SK-N-SH (cell line): ENCODE results near the gene SDCCAG8. TPM values are rescaled to one million over a fixed set of nuclear protein-coding genes. Genes with fewer than 3 reads are reported as not detected.

ENCODE experiments used
- CTCF ChIA-PET: fragments of 300-600, 350-600 bp; formaldehyde crosslinking; extraction: SDS; loops from one replicate; lab custom pipeline; 2021; lab: Yijun Ruan, JAX
- POLR2A ChIA-PET: fragments of 350-600 bp; sonication (Branson Sonifier 250); formaldehyde crosslinking; extraction: SDS; loops from one replicate; lab custom pipeline; 2020; ENCODE audit warnings: antibody characterized with exemption, inconsistent platforms; lab: Yijun Ruan, JAX
- DNase-seq: peaks from one replicate; pipeline ENCODE4 v3.0.0; 2012
- H2AFZ ChIP-seq: fragments of 200-600 bp; sonication (generic); 2 replicates; pipeline ENCODE4 v1.8.1; 2016; ENCODE audit warnings: antibody characterized with exemption, mild to moderate bottlenecking, low read depth
- H3F3A ChIP-seq: fragments of 200-600 bp; sonication (generic); replicated peaks from 2 replicates; pipeline ENCODE3; 2016; ENCODE audit warnings: antibody characterized with exemption, mild to moderate bottlenecking; ENCODE audit not compliant: insufficient read depth
- H3K27ac ChIP-seq, 2 experiments: fragments of 200-500 bp in 1 of 2; fragments of 200-600 bp in 1 of 2; sonication (Bioruptor generic) in 1 of 2; sonication (generic), shearing (Covaris generic) in 1 of 2; 2 replicates each; pipeline versions ENCODE4 v1.5.1 to v1.6.1; 2014 to 2016; ENCODE audit warnings: low read depth in 2 of 2, inconsistent platforms in 1 of 2, low read length in 1 of 2, mild to moderate bottlenecking in 1 of 2, mixed read lengths in 1 of 2
- H3K27me3 ChIP-seq: fragments of 200-600 bp; sonication (generic), shearing (Covaris generic); 2 replicates; pipeline ENCODE4 v1.6.1; 2016; ENCODE audit warnings: mixed run types; ENCODE audit not compliant: insufficient read depth
- H3K36me3 ChIP-seq, 2 experiments: fragments of 200-500 bp in 1 of 2; fragments of 200-600 bp in 1 of 2; sonication (Bioruptor generic) in 1 of 2; sonication (generic) in 1 of 2; replicated peaks in 1 of 2; 2 replicates each; pipeline versions ENCODE3 to v1.5.1; 2014 to 2016; ENCODE audit warnings: low read length in 1 of 2, mild to moderate bottlenecking in 1 of 2; ENCODE audit not compliant: insufficient read depth in 2 of 2, control insufficient read depth in 1 of 2
- H3K4me1 ChIP-seq, 2 experiments: fragments of 200-500 bp in 1 of 2; fragments of 200-600 bp in 1 of 2; sonication (Bioruptor generic) in 1 of 2; sonication (generic), shearing (Covaris generic) in 1 of 2; 2 replicates each; pipeline versions ENCODE4 v1.5.1 to v1.6.1; 2014 to 2016; ENCODE audit warnings: low read depth in 1 of 2, low read length in 1 of 2, mixed run types in 1 of 2; ENCODE audit not compliant: insufficient read depth in 2 of 2, control insufficient read depth in 1 of 2
- H3K4me2 ChIP-seq: fragments of 200-600 bp; sonication (generic), shearing (Covaris generic); 2 replicates; pipeline ENCODE4 v1.6.1; 2017; ENCODE audit warnings: mixed run types
- H3K4me3 ChIP-seq, 2 experiments: fragments of 200-500 bp in 1 of 2; fragments of 200-600 bp in 1 of 2; sonication (Bioruptor generic) in 1 of 2; sonication (generic), shearing (Covaris generic) in 1 of 2; 2 replicates each; pipeline versions ENCODE4 v1.5.1 to v1.8.1; 2014 to 2016; ENCODE audit warnings: low read depth in 2 of 2, inconsistent platforms in 1 of 2, low read length in 1 of 2, mild to moderate bottlenecking in 1 of 2, mixed read lengths in 1 of 2, moderate library complexity in 1 of 2
- H3K79me2 ChIP-seq: fragments of 200-600 bp; sonication (generic); 2 replicates; pipeline ENCODE4 v1.8.1; 2017; ENCODE audit warnings: mild to moderate bottlenecking; ENCODE audit not compliant: insufficient read depth
- H3K9ac ChIP-seq: fragments of 200-600 bp; sonication (generic); 2 replicates; pipeline ENCODE4 v1.6.1; 2017; ENCODE audit warnings: mixed run types
- H3K9me2 ChIP-seq: fragments of 200-600 bp; sonication (generic); 2 replicates; pipeline ENCODE4 v1.6.1; 2017; ENCODE audit warnings: mixed run types
- H3K9me3 ChIP-seq: fragments of 200-600 bp; sonication (generic); 2 replicates; pipeline ENCODE4 v1.6.1; 2017; ENCODE audit warnings: mixed run types, mild to moderate bottlenecking, moderate library complexity
- H4K20me1 ChIP-seq: fragments of 200-600 bp; sonication (generic); 2 replicates; pipeline ENCODE4 v1.6.1; 2017; ENCODE audit warnings: mild to moderate bottlenecking, mixed run types; ENCODE audit not compliant: insufficient read depth
- CHD2 ChIP-seq: fragments of 150-350 bp; IDR thresholded peaks from 2 replicates; pipeline ENCODE4 v1.6.1; 2018; ENCODE audit warnings: low read length; ENCODE audit not compliant: partially characterized antibody
- ELF1 ChIP-seq: IDR thresholded peaks from 2 replicates; pipeline ENCODE4 v1.4.0; 2012
- EP300 ChIP-seq, 2 experiments: IDR thresholded peaks; 2 replicates each; pipeline versions ENCODE4 v1.4.0 to v1.6.1; 2012; ENCODE audit warnings: borderline replicate concordance in 1 of 2, low read depth in 1 of 2, low read length in 1 of 2
- EZH2phosphoT487 ChIP-seq: fragments of 200-600 bp; sonication (generic); IDR thresholded peaks from 2 replicates; pipeline ENCODE4 v1.6.1; 2017; ENCODE audit warnings: low read depth, mixed run types, mild to moderate bottlenecking, antibody characterized with exemption, moderate library complexity, borderline replicate concordance
- FOSL2 ChIP-seq: IDR thresholded peaks from 2 replicates; pipeline ENCODE4 v1.4.0; 2012; ENCODE audit warnings: low read depth, mild to moderate bottlenecking, moderate library complexity, borderline replicate concordance
- FOXJ3 ChIP-seq: sonication (generic); formaldehyde crosslinking; IDR thresholded peaks from 2 replicates; pipeline ENCODE4 v1.5.1; 2020; ENCODE audit warnings: mild to moderate bottlenecking, missing genetic modification reagents
- GATA2 ChIP-seq: sonication (generic); formaldehyde crosslinking; IDR thresholded peaks from 2 replicates; pipeline ENCODE4 v1.5.0; 2020; ENCODE audit warnings: mild to moderate bottlenecking, missing genetic modification reagents
- JUND ChIP-seq: IDR thresholded peaks from 2 replicates; pipeline ENCODE4 v1.4.0; 2012
- MEF2A ChIP-seq: IDR thresholded peaks from 2 replicates; pipeline ENCODE4 v1.4.0; 2012; ENCODE audit warnings: low read depth, borderline replicate concordance
- MXI1 ChIP-seq: IDR thresholded peaks from 2 replicates; pipeline ENCODE4 v1.6.1; 2012; ENCODE audit warnings: mild to moderate bottlenecking, low read depth, low read length, improper control_type of control experiment
- NFIC ChIP-seq: IDR thresholded peaks from 2 replicates; pipeline ENCODE4 v1.4.0; 2012; ENCODE audit warnings: borderline replicate concordance
- NRF1 ChIP-seq: IDR thresholded peaks from 2 replicates; pipeline ENCODE4 v1.6.1; 2012; ENCODE audit warnings: low read depth, mild to moderate bottlenecking, low read length
- RAD21 ChIP-seq: IDR thresholded peaks from 2 replicates; pipeline ENCODE4 v1.6.1; 2012; ENCODE audit warnings: mild to moderate bottlenecking, low read length
- REST ChIP-seq: IDR thresholded peaks from 2 replicates; pipeline ENCODE4 v1.6.1; 2012; ENCODE audit warnings: mild to moderate bottlenecking, low read depth, low read length, moderate library complexity
- RFX5 ChIP-seq: IDR thresholded peaks from 2 replicates; pipeline ENCODE4 v1.6.1; 2012; ENCODE audit warnings: mild to moderate bottlenecking, improper control_type of control experiment, low read length
- RXRA ChIP-seq: IDR thresholded peaks from 2 replicates; pipeline ENCODE4 v1.4.0; 2012; ENCODE audit warnings: low read depth, mild to moderate bottlenecking, borderline replicate concordance
- SIN3A ChIP-seq: IDR thresholded peaks from 2 replicates; pipeline ENCODE4 v1.6.1; 2012; ENCODE audit warnings: low read depth, mild to moderate bottlenecking, low read length, moderate library complexity, borderline replicate concordance
- SMC3 ChIP-seq: IDR thresholded peaks from 2 replicates; pipeline ENCODE4 v1.6.1; 2012; ENCODE audit warnings: low read depth, low read length, improper control_type of control experiment
- TCF12 ChIP-seq: IDR thresholded peaks from 2 replicates; pipeline ENCODE4 v1.4.0; 2012
- USF1 ChIP-seq: IDR thresholded peaks from 2 replicates; pipeline ENCODE4 v1.4.0; 2012; ENCODE audit warnings: low read depth, borderline replicate concordance
- USF2 ChIP-seq: fragments of 150-350 bp; IDR thresholded peaks from 2 replicates; pipeline ENCODE4 v1.6.1; 2017; ENCODE audit warnings: antibody characterized with exemption, low read length, low read depth, borderline replicate concordance
- WGBS: methylation state at CpG from one replicate; pipeline ENCODE4 v1.1.6; 2017; ENCODE audit warnings: low lambda C conversion rate; 5-methylcytosine and 5-hydroxymethylcytosine counted together
- polyA plus RNA-seq, 3 experiments: library from polyadenylated mRNA; depleted of rRNA; stranded (reverse); fragments of >200 nt; gene quantifications; 2 replicates each; pipeline ENCODE4 v1.2.3, GENCODE V29; 2012
- TF ChIP-seq, protein P1 (sequence below): fragments of 150-350 bp; IDR thresholded peaks from 2 replicates; pipeline ENCODE4 v1.6.1; 2016; ENCODE audit warnings: mild to moderate bottlenecking, low read depth, low read length

The SDCCAG8 gene
- polyA plus RNA-seq, 1 of the 3 experiments (the other 2 are of a cell fraction): 22.7 TPM

- no peaks in the 10 kb centered on the region for H3K9me2 ChIP-seq
- CTCF ChIA-PET: interaction anchor here (0.9 to 1.6 kb wide), 2 partner anchors 14 to 205 kb away, joined by 3 to 4 read pairs; no protein-coding TSS in a partner anchor
- peaks cover 3% of the 10 kb centered on the region for H3F3A ChIP-seq
- no peak overlapping the region for H3K4me3 ChIP-seq
- no peaks in the 10 kb centered on the region for H3K79me2 ChIP-seq
- no peaks in the 10 kb centered on the region; a peak in 1 of 4 replicates for H3K4me1 ChIP-seq
- no peaks in the 10 kb centered on the region for H4K20me1 ChIP-seq
- H3K4me2 ChIP-seq: no peak overlapping the region
- H3K27me3 ChIP-seq: no peaks in the 10 kb centered on the region
- H3K9me3 ChIP-seq: no peaks in the 10 kb centered on the region
- DNase-seq: no peak
- no peak overlapping the region for H2AFZ ChIP-seq
- H3K36me3 ChIP-seq: peaks cover 30 to 62% of the 10 kb centered on the region in 2 experiments
- WGBS: 89% methylated on average over 2 of the region's 2 CpGs
- no peak overlapping the region for H3K9ac ChIP-seq
- POLR2A ChIA-PET: no interaction called here
- no peak for TF ChIP-seq GATA2 (CRISPR knock-in tag)
- TF ChIP-seq MEF2A: no peak
- no peak for TF ChIP-seq TCF12
- no peak for TF ChIP-seq NFIC
- TF ChIP-seq FOXJ3: no peak
- TF ChIP-seq EP300 (IDR thresholded peaks at IDR 0.05; ENCODE audit: borderline replicate concordance in 1 of 2, low read depth in 1 of 2, low read length in 1 of 2): no peak
- no peak for TF ChIP-seq CHD2
- TF ChIP-seq FOSL2: no peak
- TF ChIP-seq EZH2phosphoT487: no peak
- TF ChIP-seq MXI1: no peak
- no peak for TF ChIP-seq USF2
- TF ChIP-seq SMC3: no peak
- TF ChIP-seq USF1: no peak
- no peak for TF ChIP-seq RAD21
- TF ChIP-seq SIN3A: no peak
- no peak for TF ChIP-seq RFX5
- TF ChIP-seq RXRA: no peak
- TF ChIP-seq ELF1: no peak
- TF ChIP-seq JUND: no peak
- H3K27ac ChIP-seq: no peak overlapping the region
These were observed 287.7 kb downstream of the SDCCAG8 start for GRCh38 chr1:243543501-243543900.

DNA sequence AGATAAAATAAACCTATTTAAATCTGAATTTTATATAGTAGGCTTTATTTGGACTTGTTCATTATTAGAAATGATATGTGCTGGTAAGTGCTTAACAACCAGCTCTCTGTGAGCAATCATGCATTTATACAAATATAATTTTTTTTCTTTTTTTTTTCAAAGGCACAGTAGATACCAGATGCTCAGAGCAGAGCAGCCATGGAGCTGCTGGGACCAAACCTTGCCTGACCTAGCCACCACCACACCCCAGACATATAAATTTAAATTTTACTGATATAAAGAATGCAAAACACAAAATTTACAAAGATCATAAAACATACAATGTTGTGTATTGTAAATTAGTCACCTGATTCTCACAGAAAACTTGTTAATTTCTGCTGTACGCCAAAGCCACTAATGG is 290.6 kb downstream of the SDCCAG8 start:
- no peaks in the 10 kb centered on the region for H3F3A ChIP-seq
- H3K27ac ChIP-seq: no peak overlapping the region
- H3K27me3 ChIP-seq: no peaks in the 10 kb centered on the region
- no peak overlapping the region for H2AFZ ChIP-seq
- peaks cover 28 to 39% of the 10 kb centered on the region in 2 experiments for H3K36me3 ChIP-seq
- TF ChIP-seq, protein P1, sequence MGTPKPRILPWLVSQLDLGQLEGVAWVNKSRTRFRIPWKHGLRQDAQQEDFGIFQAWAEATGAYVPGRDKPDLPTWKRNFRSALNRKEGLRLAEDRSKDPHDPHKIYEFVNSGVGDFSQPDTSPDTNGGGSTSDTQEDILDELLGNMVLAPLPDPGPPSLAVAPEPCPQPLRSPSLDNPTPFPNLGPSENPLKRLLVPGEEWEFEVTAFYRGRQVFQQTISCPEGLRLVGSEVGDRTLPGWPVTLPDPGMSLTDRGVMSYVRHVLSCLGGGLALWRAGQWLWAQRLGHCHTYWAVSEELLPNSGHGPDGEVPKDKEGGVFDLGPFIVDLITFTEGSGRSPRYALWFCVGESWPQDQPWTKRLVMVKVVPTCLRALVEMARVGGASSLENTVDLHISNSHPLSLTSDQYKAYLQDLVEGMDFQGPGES: no peak
- TF ChIP-seq NRF1 (no peak), REST (no peak)
- DNase-seq: no peak
- CTCF ChIA-PET: interaction anchor here (0.6 to 0.7 kb wide), 2 partner anchors 12 to 23 kb away, joined by 3 read pairs; no protein-coding TSS in a partner anchor
- H3K9me2 ChIP-seq: no peaks in the 10 kb centered on the region
- no peaks in the 10 kb centered on the region for H3K79me2 ChIP-seq
- no peaks in the 10 kb centered on the region; a peak in 1 of 4 replicates for H3K4me1 ChIP-seq
- H3K4me2 ChIP-seq: no peak overlapping the region
- POLR2A ChIA-PET: no interaction called here
- no peak overlapping the region for H3K4me3 ChIP-seq
- H3K9me3 ChIP-seq: no peaks in the 10 kb centered on the region
- H3K9ac ChIP-seq: no peak overlapping the region
- 0% methylated on average over 1 of the region's 1 CpG for whole genome bisulfite sequencing
- no peaks in the 10 kb centered on the region for H4K20me1 ChIP-seq
